Sigmoid colon (tissue), 4 donors: ENCODE measurements around the gene LGALS7B.

Experiments
- CTCF ChIP-seq, 4 experiments: fragments of 450-650 bp in 3 of 4; fragments of 200-600 bp in 1 of 4; IDR thresholded peaks; one replicate each; pipeline ENCODE4 v1.5.1; 2016 to 2019; ENCODE audit warnings: antibody characterized with exemption in 4 of 4, mild to moderate bottlenecking in 3 of 4, moderate library complexity in 2 of 4
- EP300 ChIP-seq, 4 donors: sonication (generic); formaldehyde crosslinking; IDR thresholded peaks; one replicate each; pipeline ENCODE4 v1.6.1; 2017; ENCODE audit warnings: antibody characterized with exemption in 4 of 4
- POLR2A ChIP-seq, 2 donors: fragments of 450-650 bp; IDR thresholded peaks; one replicate each; pipeline ENCODE4 v1.6.1; 2016; ENCODE audit warnings: antibody characterized with exemption in 2 of 2, mild to moderate bottlenecking in 2 of 2, moderate library complexity in 2 of 2
- POLR2AphosphoS5 ChIP-seq, 4 donors: sonication (generic); formaldehyde crosslinking; IDR thresholded peaks; one replicate each; pipeline ENCODE4 v1.6.1; 2017; ENCODE audit warnings: antibody characterized with exemption in 4 of 4

GRCh38 chr19:38759590-38760003 lies 29.4 kb upstream of the LGALS7B start:
- no peak for TF ChIP-seq POLR2AphosphoS5 (IDR thresholded peaks at IDR 0.05)
- no peak for TF ChIP-seq EP300 (IDR thresholded peaks at IDR 0.05)
- TF ChIP-seq POLR2A (IDR thresholded peaks at IDR 0.05), result no peak
- no peak for TF ChIP-seq CTCF (IDR thresholded peaks at IDR 0.05)
